A673 (cell line): ENCODE data around the gene GAPDH. TPM values are rescaled to one million over a fixed set of nuclear protein-coding genes. Genes with fewer than 3 reads are reported as not detected.

Experiments used
- BruUV-seq: library from RNA; stranded (reverse); fragments of 400-500 nt; replicated peaks from 2 replicates; lab custom pipeline; 2021; lab: Mats Ljungman, UMichigan
- CTCF ChIA-PET: fragments of 300-600 bp; sonication (Branson Sonifier 250); formaldehyde crosslinking; loops from one replicate; lab custom pipeline; 2022; ENCODE audit warnings: antibody characterized with exemption; lab: Charles Lee
- POLR2A ChIA-PET: fragments of 300-600 bp; sonication (Branson Sonifier 250); formaldehyde crosslinking; loops from one replicate; lab custom pipeline; 2022; ENCODE audit warnings: antibody characterized with exemption; ENCODE audit not compliant: low non-redundant PET; lab: Charles Lee
- DNase-seq: peaks from one replicate; pipeline ENCODE4 v3.0.0-alpha.2; 2015; ENCODE audit warnings: low spot score
- H3K27ac ChIP-seq: fragments of 200-600 bp; sonication (generic); 2 replicates; pipeline ENCODE4 v1.5.1; 2016; ENCODE audit warnings: mixed run types, low read depth, mild to moderate bottlenecking, mixed read lengths, antibody characterized with exemption, low read length; ENCODE audit not compliant: poor library complexity, severe bottlenecking
- H3K27me3 ChIP-seq: fragments of 200-600 bp; sonication (generic); replicated peaks from 2 replicates; pipeline ENCODE4 v1.6.1; 2017; ENCODE audit warnings: mixed run types, low read depth, mild to moderate bottlenecking, mixed read lengths, antibody characterized with exemption, low read length; ENCODE audit not compliant: insufficient read depth, poor library complexity
- H3K36me3 ChIP-seq: fragments of 200-600 bp; sonication (generic); 2 replicates; pipeline ENCODE4 v1.6.1; 2016; ENCODE audit warnings: mixed run types, mild to moderate bottlenecking, mixed read lengths, antibody characterized with exemption, low read length; ENCODE audit not compliant: insufficient read depth, poor library complexity, severe bottlenecking
- H3K4me1 ChIP-seq: fragments of 200-600 bp; sonication (generic); 2 replicates; pipeline ENCODE4 v1.6.1; 2017; ENCODE audit warnings: mixed run types, mild to moderate bottlenecking, mixed read lengths, antibody characterized with exemption, low read length; ENCODE audit not compliant: insufficient read depth, poor library complexity, severe bottlenecking
- H3K4me3 ChIP-seq: fragments of 200-600 bp; sonication (generic); 2 replicates; pipeline ENCODE4 v1.5.1; 2016; ENCODE audit warnings: low read depth, mixed run types, mild to moderate bottlenecking, mixed read lengths, low read length; ENCODE audit not compliant: poor library complexity, severe bottlenecking
- H3K9me3 ChIP-seq: fragments of 200-600 bp; sonication (generic); 2 replicates; pipeline ENCODE4 v1.6.1; 2016; ENCODE audit warnings: mixed run types, low read depth, mild to moderate bottlenecking, mixed read lengths, antibody characterized with exemption, low read length; ENCODE audit not compliant: poor library complexity, severe bottlenecking
- CTCF ChIP-seq: fragments of 300-800, 200-600 bp; sonication (generic); conservative IDR thresholded peaks from 2 replicates; pipeline ENCODE4 v1.5.1; 2017; ENCODE audit warnings: low read depth, mild to moderate bottlenecking, antibody characterized with exemption, low read length, moderate library complexity, mixed read lengths
- EZH2 ChIP-seq: fragments of 200-600 bp; sonication (generic); IDR thresholded peaks from 2 replicates; pipeline ENCODE4 v1.6.1; 2017; ENCODE audit warnings: borderline replicate concordance, low read depth, mild to moderate bottlenecking, mixed read lengths, antibody characterized with exemption, low read length; ENCODE audit not compliant: poor library complexity, severe bottlenecking
- intact Hi-C: fragments of 100-400 bp; cut with micrococcal nuclease; formaldehyde crosslinking; loops from one replicate; pipeline ENCODE4 v1.10.0; 2022; ENCODE audit not compliant: unreplicated experiment
- total RNA-seq: library from RNA; stranded (reverse); gene quantifications from 2 replicates; pipeline ENCODE4 v1.2.3, GENCODE V29; 2021

Gene GAPDH
- total RNA-seq, 1 experiment from 2014 or later, result 5,657 TPM

- TF ChIP-seq EZH2 (no peak), CTCF (no peak)
- no peaks in the 10 kb centered on the region for H3K27me3 ChIP-seq
- BruUV-seq, result no TSS peak
- no peak overlapping the region for H3K27ac ChIP-seq
- DNase-seq, result no peak
- peaks cover 10% of the 10 kb centered on the region for H3K4me1 ChIP-seq
- no peaks in the 10 kb centered on the region for H3K9me3 ChIP-seq
- intact Hi-C loops, result no loop called here
- H3K4me3 ChIP-seq, result peak overlapping the region; percentile 75
- POLR2A ChIA-PET, result no interaction called here
- CTCF ChIA-PET, result no interaction called here
- H3K36me3 ChIP-seq, result peaks cover 74% of the 10 kb centered on the region
Measured at GRCh38 chr12:6569312-6569711, 35.0 kb downstream of the GAPDH start.

GRCh38 chr12:6569786-6570185, 35.5 kb downstream of the GAPDH start:
- Histone ChIP-seq H3K27ac (no peak overlapping the region), H3K9me3 (no peaks in the 10 kb centered on the region), H3K36me3 (peaks cover 74% of the 10 kb centered on the region), H3K4me1 (peaks cover 10% of the 10 kb centered on the region), H3K4me3 (no peak overlapping the region), H3K27me3 (no peaks in the 10 kb centered on the region)
- ChIA-PET CTCF (interaction anchor here (0.6 to 0.9 kb wide), 4 partner anchors 10 to 365 kb away, joined by 3 to 8 read pairs (median 3); no protein-coding TSS in a partner anchor), POLR2A (no interaction called here)
- TF ChIP-seq EZH2 (no peak), CTCF (no peak)
- intact Hi-C loops, result no loop called here
- BruUV-seq, result no TSS peak
- DNase-seq, result no peak

DNA sequence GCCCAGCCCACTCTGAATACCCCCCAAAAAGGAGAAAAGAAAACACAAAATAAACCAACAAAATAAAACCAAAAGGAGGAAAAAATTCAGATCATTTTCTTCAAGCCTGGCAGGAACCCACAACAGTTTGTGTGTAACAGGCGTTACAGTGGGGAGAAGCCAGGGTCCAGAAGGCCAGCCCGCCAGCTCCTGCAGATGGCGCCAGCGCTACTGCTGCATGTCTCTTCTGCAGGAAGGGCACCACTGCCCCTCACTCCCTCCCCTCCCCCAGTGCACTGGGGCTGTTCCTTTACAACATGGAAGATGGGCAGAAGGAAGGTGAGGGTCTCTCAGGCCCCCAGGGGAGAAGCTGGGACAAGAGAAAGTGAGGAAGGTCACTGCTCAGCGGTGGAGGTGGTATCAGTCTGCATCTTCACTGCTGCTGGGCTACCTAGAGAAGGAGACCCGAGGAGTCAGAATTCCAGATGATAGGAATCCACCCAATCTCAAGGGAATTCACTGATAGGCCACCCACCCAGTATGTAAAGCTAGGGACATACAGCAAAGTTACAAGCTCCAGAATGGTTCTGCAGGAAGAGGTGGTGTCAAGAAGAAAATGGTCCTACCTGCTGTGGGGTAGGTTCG, 36.1 kb downstream of the GAPDH start:
- BruUV-seq, result TSS peak; percentile 34
- DNase-seq, result peak; percentile 71
- CTCF ChIA-PET, result interaction anchor here (0.6 to 1.0 kb wide), 5 partner anchors 10 to 365 kb away, joined by 3 to 8 read pairs (median 3); no protein-coding TSS in a partner anchor
- Histone ChIP-seq H3K27me3 (no peaks in the 10 kb centered on the region), H3K4me3 (no peak overlapping the region), H3K27ac (no peak overlapping the region), H3K36me3 (peaks cover 74% of the 10 kb centered on the region), H3K9me3 (no peaks in the 10 kb centered on the region), H3K4me1 (peaks cover 10% of the 10 kb centered on the region)
- intact Hi-C loops, result no loop called here
- no peak for TF ChIP-seq EZH2
- peak; percentile 83 for TF ChIP-seq CTCF
- POLR2A ChIA-PET, result no interaction called here
